T-cell (primary cell): Measurements from ENCODE around the gene PLA2G4C. TPM values are rescaled to one million over a fixed set of nuclear protein-coding genes. Genes with fewer than 3 reads are reported as not detected.

Experiments used
- ATAC-seq, 4 experiments: fragments of 200-7000 bp in 3 of 4; fragments of 150-1000 bp in 1 of 4; cut with Tn5 transposase; replicated peaks in 1 of 4; 1 replicate in 3 of 4; 2 replicates in 1 of 4; pipeline ENCODE4 v1.10.0; 2021; ENCODE audit warnings: moderate library complexity in 3 of 4, mild to moderate bottlenecking in 2 of 4, moderate number of reproducible peaks in 1 of 4
- CTCF ChIA-PET, 2 donors: fragments of 300-600 bp; sonication (Branson Sonifier 250); formaldehyde crosslinking; loops; one replicate each; lab custom pipeline; 2022; ENCODE audit warnings: antibody characterized with exemption in 2 of 2; lab: Charles Lee
- POLR2A ChIA-PET, 2 donors: fragments of 300-600 bp; sonication (Branson Sonifier 250); formaldehyde crosslinking; loops; one replicate each; lab custom pipeline; 2022; ENCODE audit warnings: antibody characterized with exemption in 2 of 2; lab: Charles Lee
- DNase-seq, 35 experiments: peaks; one replicate each; pipeline versions ENCODE4 v3.0.0 to v3.0.0-alpha.2; 2013 to 2023
- H3K27ac ChIP-seq: one replicate; pipeline ENCODE4 v1.5.1; 2013; ENCODE audit warnings: low read length
- H3K27me3 ChIP-seq, 2 experiments: replicated peaks in 1 of 2; 1 replicate in 1 of 2; 2 replicates in 1 of 2; pipeline versions ENCODE4 v1.6.1 to v1.7.0; 2013; ENCODE audit warnings: low read length in 1 of 2, mixed read lengths in 1 of 2; ENCODE audit not compliant: control insufficient read depth in 2 of 2, insufficient read depth in 2 of 2; ENCODE audit errors: extremely low read depth in 1 of 2
- H3K36me3 ChIP-seq, 2 donors: 1 replicate in 1 of 2; 2 replicates in 1 of 2; pipeline versions ENCODE4 v1.6.1 to v1.7.0; 2013; ENCODE audit warnings: low read length in 1 of 2; ENCODE audit not compliant: control insufficient read depth in 2 of 2, insufficient read depth in 1 of 2; ENCODE audit errors: extremely low read depth in 1 of 2
- H3K4me1 ChIP-seq, 2 experiments: 1 replicate in 1 of 2; 2 replicates in 1 of 2; pipeline versions ENCODE4 v1.6.1 to v1.7.0; 2013; ENCODE audit warnings: low read length in 2 of 2, mixed read lengths in 1 of 2; ENCODE audit not compliant: insufficient read depth in 2 of 2, control insufficient read depth in 1 of 2; ENCODE audit errors: extremely low read depth in 1 of 2
- H3K4me3 ChIP-seq, 2 donors: 1 replicate in 1 of 2; 2 replicates in 1 of 2; pipeline versions ENCODE4 v1.5.1 to v1.7.0; 2013; ENCODE audit warnings: mild to moderate bottlenecking in 2 of 2, low read length in 1 of 2, moderate library complexity in 1 of 2; ENCODE audit not compliant: control insufficient read depth in 1 of 2; ENCODE audit errors: extremely low read depth in 1 of 2
- H3K9me3 ChIP-seq: 2 replicates; pipeline ENCODE4 v1.7.0; 2013
- H3K27ac Mint-ChIP-seq, 2 donors: one replicate each; pipeline ENCODE4 v1.8.0; 2020 to 2021; ENCODE audit warnings: mild to moderate bottlenecking in 2 of 2, mixed read lengths in 2 of 2
- H3K27me3 Mint-ChIP-seq, 2 donors: one replicate each; pipeline ENCODE4 v1.8.0; 2021 to 2022; ENCODE audit warnings: mixed read lengths in 2 of 2
- H3K36me3 Mint-ChIP-seq: one replicate; pipeline ENCODE4 v1.8.0; 2021; ENCODE audit warnings: mixed read lengths
- H3K4me1 Mint-ChIP-seq, 3 donors: one replicate each; pipeline ENCODE4 v1.8.0; 2020 to 2022; ENCODE audit warnings: mixed read lengths in 3 of 3, mild to moderate bottlenecking in 1 of 3
- H3K4me3 Mint-ChIP-seq, 3 donors: one replicate each; pipeline ENCODE4 v1.8.0; 2020 to 2022; ENCODE audit warnings: mild to moderate bottlenecking in 3 of 3, mixed read lengths in 3 of 3, moderate library complexity in 3 of 3
- H3K9me3 Mint-ChIP-seq, 3 donors: one replicate each; pipeline ENCODE4 v1.8.0; 2020 to 2022; ENCODE audit warnings: mixed read lengths in 3 of 3
- WGBS: methylation state at CpG from one replicate; pipeline ENCODE4 v1.1.5; 2013; ENCODE audit warnings: missing lambda C conversion rate; ENCODE audit not compliant: insufficient coverage; 5-methylcytosine and 5-hydroxymethylcytosine counted together
- total RNA-seq, 35 experiments: library from RNA in 6 of 35; stranded (reverse) in 6 of 35; fragments of 120-200 nt in 1 of 35; gene quantifications; one replicate each; pipeline versions ENCODE4 v1.2.1 to v1.2.4 and lab custom pipeline; 2013 to 2026

The PLA2G4C gene
- total RNA-seq, 5 donors from 2014 or later (not counting 1 experiment from before 2014, with no cell fraction given), result 1.3 to 9.5 (median 3.4) TPM

DNA sequence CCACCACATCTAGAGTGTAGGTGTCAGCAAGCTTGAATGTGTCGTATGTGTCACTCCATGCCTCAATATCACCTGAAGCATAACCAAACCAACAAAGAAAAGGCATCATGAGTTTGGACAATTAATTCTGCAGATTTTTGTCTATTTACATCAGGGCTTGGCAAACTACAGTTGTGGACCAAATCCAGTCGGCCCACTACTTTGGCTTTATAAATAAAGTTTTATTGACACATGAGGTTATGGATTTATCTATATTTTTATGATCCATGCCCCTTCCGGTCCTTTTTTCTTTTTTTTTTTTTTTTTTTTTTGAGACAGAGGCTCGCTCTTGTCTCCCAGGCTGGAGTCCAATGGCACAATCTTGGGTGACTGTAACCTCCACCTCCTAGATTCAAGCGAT is 57.5 kb downstream of the PLA2G4C start:
- H3K27me3 ChIP-seq, result peaks cover 0 to 25% of the 10 kb centered on the region in 2 experiments
- no peak for DNase-seq
- ChIA-PET POLR2A (no interaction called here), CTCF (no interaction called here)
- Mint-ChIP-seq H3K9me3 (no peaks in the 10 kb centered on the region), H3K27me3 (peaks cover 15 to 19% of the 10 kb centered on the region in 2 donors), H3K27ac (no peak overlapping the region), H3K36me3 (peaks cover 4% of the 10 kb centered on the region), H3K4me3 (no peak overlapping the region), H3K4me1 (no peaks in the 10 kb centered on the region)
- no peaks in the 10 kb centered on the region for H3K36me3 ChIP-seq
- H3K9me3 ChIP-seq, result no peaks in the 10 kb centered on the region
- ATAC-seq, result no peak
- WGBS, result no CpG with 5 or more reads among the region's 5 CpGs
- H3K4me3 ChIP-seq, result no peak overlapping the region
- no peak overlapping the region for H3K27ac ChIP-seq
- H3K4me1 ChIP-seq, result no peaks in the 10 kb centered on the region

DNA sequence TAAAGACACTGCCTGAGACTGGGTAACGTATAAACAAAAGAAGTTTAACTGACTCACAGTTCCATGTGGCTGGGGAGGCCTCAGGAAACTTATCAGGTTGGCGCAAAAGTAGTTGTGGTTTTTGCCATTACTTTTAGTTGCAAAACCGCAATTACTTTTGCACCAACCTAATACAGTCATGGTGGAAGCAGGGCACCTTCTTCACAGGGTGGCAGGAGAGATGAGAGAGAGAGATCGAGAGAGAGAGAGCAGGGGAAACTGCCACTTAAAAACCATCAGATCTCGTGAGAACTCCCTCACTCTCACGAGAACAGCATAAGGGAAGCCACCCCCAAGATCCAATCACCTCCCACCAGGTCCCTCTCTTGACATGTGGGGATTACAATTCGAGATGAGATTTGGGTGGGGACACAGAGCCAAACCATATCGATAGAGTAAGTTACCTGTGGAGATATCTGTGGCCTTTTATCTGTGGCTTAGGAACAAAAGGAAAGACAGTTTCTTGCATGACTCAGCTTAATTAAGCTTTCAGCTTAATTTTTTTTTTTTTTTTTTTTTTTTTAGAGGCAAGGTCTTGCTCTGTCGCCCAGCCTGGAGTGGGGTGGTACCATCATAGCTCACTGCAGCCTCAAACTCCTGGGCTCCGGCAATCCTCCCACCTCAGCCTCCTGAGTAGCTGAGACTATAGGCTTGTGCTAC is 59.1 kb downstream of the PLA2G4C start:
- Histone ChIP-seq H3K27me3 (peaks cover 0 to 25% of the 10 kb centered on the region in 2 experiments), H3K36me3 (no peaks in the 10 kb centered on the region), H3K4me3 (no peak overlapping the region), H3K9me3 (no peaks in the 10 kb centered on the region), H3K4me1 (no peaks in the 10 kb centered on the region), H3K27ac (no peak overlapping the region)
- no peak for ATAC-seq
- H3K27ac Mint-ChIP-seq, result no peak overlapping the region
- no CpG with 5 or more reads among the region's 10 CpGs for WGBS
- H3K9me3 Mint-ChIP-seq, result no peaks in the 10 kb centered on the region
- CTCF ChIA-PET, result no interaction called here
- peaks cover 20 to 26% of the 10 kb centered on the region in 2 donors for H3K27me3 Mint-ChIP-seq
- peaks cover 4% of the 10 kb centered on the region for H3K36me3 Mint-ChIP-seq
- POLR2A ChIA-PET, result interaction anchor here in 1 of 2 donors (0.5 kb wide), 1 partner anchor 97 kb away, joined by 3 read pairs; no protein-coding TSS in a partner anchor
- no peak for DNase-seq
- no peaks in the 10 kb centered on the region for H3K4me1 Mint-ChIP-seq
- H3K4me3 Mint-ChIP-seq, result no peak overlapping the region

DNA sequence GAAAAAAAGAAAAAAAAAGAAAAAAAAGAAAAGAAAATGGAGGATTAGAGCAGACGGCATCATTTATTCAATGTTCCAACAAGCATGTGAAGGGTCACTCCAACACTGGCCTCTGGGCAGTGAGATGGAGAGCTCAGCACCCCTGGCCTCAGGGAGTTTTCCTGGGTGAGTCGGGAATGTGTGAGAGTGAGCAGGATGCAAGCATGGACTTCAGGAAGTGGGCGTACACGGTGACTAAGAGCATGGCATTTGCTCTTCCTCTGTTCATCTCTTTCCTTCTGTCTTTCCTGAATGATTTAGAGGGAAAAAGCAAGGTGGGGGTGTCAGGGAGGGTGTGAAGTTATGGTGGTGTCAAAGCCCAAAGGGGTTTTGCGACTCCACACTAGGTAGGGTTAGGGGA is 66.1 kb downstream of the PLA2G4C start:
- no peak overlapping the region for H3K4me3 Mint-ChIP-seq

DNA sequence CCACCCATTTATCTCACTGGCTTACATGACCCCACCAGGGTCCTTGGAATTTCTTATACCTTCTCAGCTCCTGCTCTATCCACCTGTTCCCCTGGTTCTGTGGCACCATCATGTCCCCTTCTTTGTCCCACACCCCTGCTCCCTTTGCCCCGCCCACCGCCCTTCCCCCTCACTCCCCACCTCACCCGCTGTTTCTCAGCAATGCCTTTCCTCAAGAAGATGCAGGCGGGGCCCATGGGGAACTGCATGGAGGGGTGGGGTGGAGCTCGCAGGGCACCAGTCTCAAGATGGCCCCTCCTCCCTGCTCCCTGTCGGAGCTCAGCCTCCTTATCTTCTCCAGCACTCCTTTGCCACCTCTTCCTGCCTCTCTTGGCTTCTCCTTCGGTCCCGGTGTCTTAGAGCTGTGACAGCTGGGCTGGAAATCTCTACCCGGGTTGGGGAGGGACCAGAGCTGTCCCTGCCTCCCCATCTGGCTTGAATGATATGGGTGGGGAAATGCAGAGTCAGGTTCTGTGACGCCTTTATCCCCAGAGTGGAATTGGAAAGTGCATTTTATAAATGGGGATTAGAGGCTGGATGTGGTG is 66.8 kb downstream of the PLA2G4C start, which contains the start of gene CABP5:
Gene CABP5, minus strand, starts transcription at position 405 of the 584 bp plus-strand sequence. Its CDS starts 157 bp downstream, at position 248.
- ATAC-seq, result no peak
- H3K4me1 ChIP-seq, result no peaks in the 10 kb centered on the region
- H3K27ac Mint-ChIP-seq, result no peak within 1 kb of the TSS
- POLR2A ChIA-PET, result no interaction called here
- no peaks in the 10 kb centered on the region for H3K4me1 Mint-ChIP-seq
- no peak for DNase-seq
- peaks cover 44 to 59% of the 10 kb centered on the region in 2 donors for H3K27me3 Mint-ChIP-seq
- no peak within 1 kb of the TSS for H3K27ac ChIP-seq
- CTCF ChIA-PET, result no interaction called here
- peaks cover 0 to 16% of the 10 kb centered on the region in 2 experiments for H3K27me3 ChIP-seq
- 87% methylated on average over 3 of the region's 10 CpGs for WGBS
- no peaks in the 10 kb centered on the region for H3K9me3 ChIP-seq
- no peak within 1 kb of the TSS for H3K4me3 Mint-ChIP-seq
- no peaks in the 10 kb centered on the region for H3K9me3 Mint-ChIP-seq
- H3K36me3 Mint-ChIP-seq, result no peaks in the 10 kb centered on the region
- no peak within 1 kb of the TSS for H3K4me3 ChIP-seq
- H3K36me3 ChIP-seq, result no peaks in the 10 kb centered on the region

More for the DNA sequence above, 66.1 kb downstream of the PLA2G4C start:
- DNase-seq (no peak), ATAC-seq (no peak)
- ChIA-PET CTCF (no interaction called here), POLR2A (no interaction called here)
- no peak overlapping the region for H3K4me3 ChIP-seq
- Mint-ChIP-seq H3K36me3 (no peaks in the 10 kb centered on the region), H3K9me3 (no peaks in the 10 kb centered on the region), H3K27ac (no peak overlapping the region), H3K27me3 (peaks cover 40 to 56% of the 10 kb centered on the region in 2 donors), H3K4me1 (no peaks in the 10 kb centered on the region)
- no peaks in the 10 kb centered on the region for H3K9me3 ChIP-seq
- no peaks in the 10 kb centered on the region for H3K4me1 ChIP-seq
- H3K27ac ChIP-seq, result no peak overlapping the region
- no peaks in the 10 kb centered on the region for H3K36me3 ChIP-seq
- WGBS, result 84% methylated on average over 3 of the region's 5 CpGs
- H3K27me3 ChIP-seq, result peaks cover 0 to 15% of the 10 kb centered on the region in 2 experiments

DNA sequence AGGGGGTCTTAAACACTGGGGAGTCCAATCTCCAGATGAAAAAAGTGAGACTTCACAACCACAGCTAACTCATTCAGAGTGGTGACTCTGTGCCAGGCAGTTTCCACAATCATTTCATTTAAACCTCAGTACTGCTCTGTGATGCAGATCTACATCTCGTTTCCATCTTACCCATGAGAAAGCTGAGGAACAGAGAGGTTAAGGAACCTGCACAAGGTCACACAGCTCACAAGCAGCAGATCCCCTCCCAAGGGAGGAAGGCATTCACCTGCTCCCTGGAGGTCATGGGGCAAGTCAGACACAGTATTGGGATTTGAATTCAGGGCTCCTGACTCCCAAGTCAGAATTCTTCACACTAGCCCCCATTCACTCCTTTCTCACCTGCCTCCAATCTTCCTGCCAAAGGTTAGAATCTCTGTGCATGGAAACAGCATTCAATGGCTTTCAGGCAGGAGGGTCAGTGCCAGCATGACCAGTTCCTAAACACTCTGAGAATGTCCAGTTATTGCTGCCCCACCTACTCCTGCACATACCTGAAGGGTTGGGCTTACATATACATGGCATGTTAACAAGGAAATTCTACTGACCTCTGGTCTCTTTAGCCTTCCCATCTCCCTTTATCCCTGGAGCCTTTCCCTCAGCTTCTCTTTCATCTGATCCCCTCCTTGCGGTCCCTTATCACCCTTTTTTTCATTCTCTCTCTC is 68.6 kb downstream of the PLA2G4C start:
- Histone ChIP-seq H3K27ac (no peak overlapping the region), H3K4me3 (no peak overlapping the region), H3K36me3 (no peaks in the 10 kb centered on the region), H3K4me1 (no peaks in the 10 kb centered on the region), H3K27me3 (peaks cover 0 to 16% of the 10 kb centered on the region in 2 experiments), H3K9me3 (no peaks in the 10 kb centered on the region)
- CTCF ChIA-PET, result no interaction called here
- no peak overlapping the region for H3K27ac Mint-ChIP-seq
- H3K27me3 Mint-ChIP-seq, result peaks cover 38 to 58% of the 10 kb centered on the region in 2 donors
- no peak overlapping the region for H3K4me3 Mint-ChIP-seq
- 73% methylated on average over 1 of the region's 2 CpGs for WGBS
- DNase-seq (no peak), ATAC-seq (no peak)
- no peaks in the 10 kb centered on the region for H3K4me1 Mint-ChIP-seq
- POLR2A ChIA-PET, result interaction anchor here in 1 of 2 donors (0.6 kb wide), 1 partner anchor 17 kb away, joined by 6 read pairs; no protein-coding TSS in a partner anchor
- H3K36me3 Mint-ChIP-seq, result no peaks in the 10 kb centered on the region
- peaks cover 0 to under 1% (median 0%) of the 10 kb centered on the region in 3 donors for H3K9me3 Mint-ChIP-seq

DNA sequence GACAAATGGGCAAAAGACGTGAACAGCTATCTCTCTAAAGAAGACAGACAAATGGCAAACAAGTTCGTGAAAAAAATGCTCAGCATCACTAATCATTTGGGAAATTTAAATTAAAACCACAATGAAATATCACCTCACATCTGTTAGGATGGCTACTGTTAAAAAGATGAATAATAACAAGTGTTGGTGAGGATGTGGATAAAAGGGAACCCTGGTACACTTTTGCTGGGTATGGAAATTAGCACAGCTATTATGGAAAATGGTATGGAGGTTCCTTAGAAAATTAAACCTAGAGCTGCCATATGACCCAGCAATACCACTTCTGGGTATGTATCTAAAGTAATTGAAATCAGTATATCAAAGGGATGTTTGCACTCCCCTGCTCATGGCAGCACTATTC is 73.9 kb downstream of the PLA2G4C start:
- peaks cover 2% of the 10 kb centered on the region for H3K9me3 ChIP-seq

More for the DNA sequence above, 73.9 kb downstream of the PLA2G4C start:
- Mint-ChIP-seq H3K4me1 (no peaks in the 10 kb centered on the region), H3K9me3 (peaks cover 6 to 15% (median 10%) of the 10 kb centered on the region in 3 donors), H3K36me3 (no peaks in the 10 kb centered on the region), H3K27ac (no peak overlapping the region), H3K27me3 (peaks cover 37 to 42% of the 10 kb centered on the region in 2 donors), H3K4me3 (no peak overlapping the region)
- no peak overlapping the region for H3K27ac ChIP-seq
- no peak overlapping the region for H3K4me3 ChIP-seq
- H3K27me3 ChIP-seq, result peaks cover 0 to 14% of the 10 kb centered on the region in 2 experiments
- CTCF ChIA-PET, result no interaction called here
- no peaks in the 10 kb centered on the region for H3K36me3 ChIP-seq
- H3K4me1 ChIP-seq, result no peaks in the 10 kb centered on the region
- ATAC-seq (no peak), DNase-seq (no peak)
- POLR2A ChIA-PET, result no interaction called here
- 100% methylated on average over 1 of the region's 2 CpGs for WGBS
